Parathyroid adenoma (tissue), 2 donors: ENCODE results near the gene GARIN5A.
"Not testable (repeated sequence)": the region's sequence is repeated elsewhere in the genome, so short reads cannot be mapped to it uniquely, and the experiment has no call there.

Source experiments
- H2AFZ ChIP-seq: fragments of 300-600 bp; sonication (generic); one replicate; pipeline ENCODE4 v1.7.0; 2017; ENCODE audit warnings: antibody characterized with exemption, mild to moderate bottlenecking
- H3K27ac ChIP-seq: fragments of 300-600 bp; sonication (generic); one replicate; pipeline ENCODE4 v1.7.0; 2017
- H3K27me3 ChIP-seq: fragments of 300-600 bp; sonication (generic); one replicate; pipeline ENCODE4 v1.7.0; 2017; ENCODE audit warnings: low read length; ENCODE audit not compliant: control insufficient read depth, insufficient read depth
- H3K36me3 ChIP-seq: fragments of 300-600 bp; sonication (generic); one replicate; pipeline ENCODE4 v1.7.0; 2017; ENCODE audit warnings: low read length; ENCODE audit not compliant: control insufficient read depth, insufficient read depth
- H3K4me1 ChIP-seq: fragments of 300-600 bp; sonication (generic); one replicate; pipeline ENCODE4 v1.7.0; 2017; ENCODE audit warnings: control low read depth
- H3K4me2 ChIP-seq: fragments of 300-600 bp; sonication (generic); one replicate; pipeline ENCODE4 v1.7.0; 2017; ENCODE audit warnings: low read length
- H3K4me3 ChIP-seq: fragments of 300-600 bp; sonication (generic); one replicate; pipeline ENCODE4 v1.7.0; 2017; ENCODE audit warnings: low read depth, low read length
- H3K79me2 ChIP-seq: fragments of 300-600 bp; sonication (generic); one replicate; pipeline ENCODE4 v1.7.0; 2017; ENCODE audit warnings: control low read depth
- H3K9ac ChIP-seq: fragments of 300-600 bp; sonication (generic); one replicate; pipeline ENCODE4 v1.7.0; 2017; ENCODE audit warnings: mild to moderate bottlenecking
- H3K9me3 ChIP-seq: fragments of 300-600 bp; sonication (generic); one replicate; pipeline ENCODE4 v1.7.0; 2017; ENCODE audit warnings: low read length; ENCODE audit not compliant: control insufficient read depth
- TF ChIP-seq, protein P1 (sequence below): fragments of 300-600 bp; sonication (generic); IDR thresholded peaks from one replicate; pipeline ENCODE4 v1.7.0; 2017; ENCODE audit warnings: antibody characterized with exemption, mild to moderate bottlenecking
- donor health status: primary hyperparathyroidism.

Gene GARIN5A

DNA sequence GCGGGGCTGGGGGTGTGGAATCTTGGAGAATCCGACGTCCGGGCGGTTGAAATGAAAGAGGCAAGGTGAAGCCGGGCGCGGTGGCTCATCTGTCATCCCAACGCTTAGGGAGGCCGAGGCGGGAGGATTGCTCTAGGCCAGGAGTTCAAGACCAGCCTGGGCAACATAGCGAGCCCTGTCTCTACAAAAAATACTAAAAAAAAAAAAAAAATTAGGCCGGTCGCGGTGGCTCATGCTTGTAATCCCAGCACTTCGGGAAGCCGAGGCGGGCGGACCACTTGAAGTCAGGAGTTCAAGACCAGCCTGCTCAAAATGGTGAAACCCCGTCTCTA, 225 bp upstream of the GARIN5A start:
- peak overlapping the region; percentile 90 for H3K4me2 ChIP-seq
- H3K4me1 ChIP-seq: peaks cover 11% of the 10 kb centered on the region
- peak overlapping the region; percentile 95 for H3K4me3 ChIP-seq
- H3K36me3 ChIP-seq: no peaks in the 10 kb centered on the region
- peak overlapping the region; percentile 100 for H2AFZ ChIP-seq
- peaks cover 24% of the 10 kb centered on the region for H3K79me2 ChIP-seq
- H3K9me3 ChIP-seq: no peaks in the 10 kb centered on the region
- H3K27ac ChIP-seq: peak overlapping the region; percentile 99
- peak overlapping the region; percentile 100 for H3K9ac ChIP-seq
- TF ChIP-seq, protein P1, sequence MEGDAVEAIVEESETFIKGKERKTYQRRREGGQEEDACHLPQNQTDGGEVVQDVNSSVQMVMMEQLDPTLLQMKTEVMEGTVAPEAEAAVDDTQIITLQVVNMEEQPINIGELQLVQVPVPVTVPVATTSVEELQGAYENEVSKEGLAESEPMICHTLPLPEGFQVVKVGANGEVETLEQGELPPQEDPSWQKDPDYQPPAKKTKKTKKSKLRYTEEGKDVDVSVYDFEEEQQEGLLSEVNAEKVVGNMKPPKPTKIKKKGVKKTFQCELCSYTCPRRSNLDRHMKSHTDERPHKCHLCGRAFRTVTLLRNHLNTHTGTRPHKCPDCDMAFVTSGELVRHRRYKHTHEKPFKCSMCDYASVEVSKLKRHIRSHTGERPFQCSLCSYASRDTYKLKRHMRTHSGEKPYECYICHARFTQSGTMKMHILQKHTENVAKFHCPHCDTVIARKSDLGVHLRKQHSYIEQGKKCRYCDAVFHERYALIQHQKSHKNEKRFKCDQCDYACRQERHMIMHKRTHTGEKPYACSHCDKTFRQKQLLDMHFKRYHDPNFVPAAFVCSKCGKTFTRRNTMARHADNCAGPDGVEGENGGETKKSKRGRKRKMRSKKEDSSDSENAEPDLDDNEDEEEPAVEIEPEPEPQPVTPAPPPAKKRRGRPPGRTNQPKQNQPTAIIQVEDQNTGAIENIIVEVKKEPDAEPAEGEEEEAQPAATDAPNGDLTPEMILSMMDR: no peak
- no peaks in the 10 kb centered on the region for H3K27me3 ChIP-seq

DNA sequence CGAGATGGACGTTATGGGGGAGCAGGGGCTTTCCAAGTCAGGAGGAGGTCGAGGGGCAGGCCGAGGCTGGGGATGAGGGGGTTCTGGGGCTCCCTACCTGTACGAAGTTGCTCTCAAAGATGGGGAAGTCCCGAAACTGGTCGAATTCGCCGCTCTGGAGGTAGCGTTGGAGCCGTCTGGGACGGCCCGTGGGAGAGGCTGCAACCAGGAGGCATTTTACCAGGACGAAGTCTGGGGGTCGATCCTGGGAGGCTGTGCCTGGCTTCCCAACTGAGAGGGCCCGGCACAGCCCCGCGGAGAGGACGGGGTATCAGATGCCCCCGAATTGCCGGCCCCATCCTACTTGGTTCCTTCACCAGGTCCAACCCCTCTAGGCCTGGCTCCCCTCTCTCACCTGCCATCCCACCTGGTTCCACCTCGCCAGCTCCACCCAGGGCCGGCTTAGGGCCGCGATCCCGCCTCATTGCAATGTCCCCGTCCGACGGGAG, 868 bp downstream of the GARIN5A start:
- peaks cover 24% of the 10 kb centered on the region for H3K79me2 ChIP-seq
- peaks cover 11% of the 10 kb centered on the region for H3K4me1 ChIP-seq
- H3K27me3 ChIP-seq: no peaks in the 10 kb centered on the region
- H3K4me2 ChIP-seq: peak overlapping the region; percentile 90
- H2AFZ ChIP-seq: peak overlapping the region; percentile 100
- no peaks in the 10 kb centered on the region for H3K9me3 ChIP-seq
- H3K27ac ChIP-seq: peak overlapping the region; percentile 99
- no peak overlapping the region for H3K9ac ChIP-seq
- no peaks in the 10 kb centered on the region for H3K36me3 ChIP-seq
- H3K4me3 ChIP-seq: peak overlapping the region; percentile 95
- TF ChIP-seq, protein P1: no peak

DNA sequence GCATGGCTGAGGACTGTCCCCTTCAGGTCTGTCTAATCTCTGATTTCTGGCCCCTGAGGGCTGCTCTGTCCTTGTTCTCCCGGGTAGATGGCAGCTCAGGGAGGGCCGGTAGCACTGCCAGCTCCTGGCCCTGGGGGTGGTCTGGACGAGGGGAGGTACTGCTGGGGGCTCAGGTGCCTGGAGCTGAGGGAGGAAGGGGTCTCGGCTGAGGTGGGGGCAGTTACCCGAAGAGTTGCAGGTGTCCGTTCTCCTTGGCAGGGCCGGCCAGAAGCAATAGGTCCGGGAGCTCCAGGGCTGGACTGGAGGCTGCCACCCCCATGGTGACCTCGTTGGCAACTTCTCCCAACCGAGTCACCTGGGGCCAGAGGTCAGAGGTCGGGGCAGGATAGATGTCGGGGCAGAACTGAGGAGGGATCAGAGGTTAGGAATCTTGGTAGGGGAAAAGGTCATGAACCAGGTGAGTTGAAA, 1.5 kb downstream of the GARIN5A start:
- Histone ChIP-seq H3K36me3 (no peaks in the 10 kb centered on the region), H2AFZ (no peak overlapping the region), H3K79me2 (peaks cover 22% of the 10 kb centered on the region), H3K4me2 (no peak overlapping the region), H3K27me3 (no peaks in the 10 kb centered on the region), H3K4me3 (no peak overlapping the region), H3K27ac (no peak overlapping the region), H3K9ac (no peak overlapping the region), H3K9me3 (no peaks in the 10 kb centered on the region), H3K4me1 (peaks cover 11% of the 10 kb centered on the region)
- TF ChIP-seq, protein P1: no peak

DNA sequence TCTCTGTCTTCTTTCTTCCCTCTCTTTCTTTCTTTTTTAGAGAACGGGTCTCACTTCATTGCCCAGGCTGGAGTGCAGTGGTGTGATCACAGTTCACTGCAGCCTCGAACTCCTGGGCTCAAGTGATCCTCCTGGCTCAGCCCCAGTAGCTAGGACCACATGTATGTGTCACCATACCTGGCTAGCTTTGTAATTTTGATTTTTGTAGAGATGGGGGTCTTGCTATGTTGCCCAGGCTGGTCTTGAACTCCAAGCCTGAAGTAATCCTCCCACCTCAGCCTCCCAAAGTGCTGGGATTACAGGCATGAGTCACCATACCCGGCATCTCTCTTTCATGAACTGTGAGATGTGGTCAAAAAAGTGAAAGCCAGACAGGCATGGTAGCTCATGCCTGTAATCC, 3.3 kb downstream of the GARIN5A start:
- H3K27me3 ChIP-seq, H3K4me3 ChIP-seq, H3K36me3 ChIP-seq, H2AFZ ChIP-seq, H3K9ac ChIP-seq, H3K4me2 ChIP-seq, H3K27ac ChIP-seq, H3K9me3 ChIP-seq: not testable (repeated sequence)
- peaks cover 11% of the 10 kb centered on the region for H3K4me1 ChIP-seq
- peaks cover 12% of the 10 kb centered on the region for H3K79me2 ChIP-seq

DNA sequence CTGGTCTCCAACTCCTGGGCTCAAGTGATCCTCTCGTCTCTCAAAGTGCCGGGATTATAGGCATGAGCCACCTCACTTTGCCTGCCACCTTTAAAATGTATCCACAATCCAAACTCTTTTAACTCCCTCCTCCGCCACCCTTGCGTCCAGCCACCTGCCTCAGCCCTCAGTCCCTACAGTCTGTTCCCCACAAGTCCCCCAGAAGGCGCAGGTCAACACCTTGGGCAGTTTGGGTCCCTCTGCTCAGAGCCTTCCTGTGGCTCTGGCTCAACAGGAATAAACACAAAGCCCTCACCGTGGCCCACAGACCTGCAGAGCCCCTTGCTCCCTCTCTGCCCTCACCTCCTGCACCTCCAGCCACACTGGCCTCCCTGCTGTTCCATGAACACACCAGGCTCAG, 7.8 kb downstream of the GARIN5A start:
- Histone ChIP-seq H3K9ac (no peak overlapping the region), H3K4me1 (no peaks in the 10 kb centered on the region), H3K4me2 (no peak overlapping the region), H3K9me3 (no peaks in the 10 kb centered on the region), H3K4me3 (no peak overlapping the region), H3K79me2 (no peaks in the 10 kb centered on the region), H3K36me3 (no peaks in the 10 kb centered on the region), H3K27ac (no peak overlapping the region), H3K27me3 (no peaks in the 10 kb centered on the region), H2AFZ (no peak overlapping the region)
- TF ChIP-seq, protein P1: no peak
